Pons (tissue), 1 donor: ENCODE data around the gene PIK3CB.
A peak's percentile ranks its signal among the peaks of the same experiment; 100 is the strongest.

Source experiments
- DNase-seq: peaks from one replicate; pipeline ENCODE4 v3.0.0-alpha.2; 2016; ENCODE audit warnings: low spot score

PIK3CB gene

DNA sequence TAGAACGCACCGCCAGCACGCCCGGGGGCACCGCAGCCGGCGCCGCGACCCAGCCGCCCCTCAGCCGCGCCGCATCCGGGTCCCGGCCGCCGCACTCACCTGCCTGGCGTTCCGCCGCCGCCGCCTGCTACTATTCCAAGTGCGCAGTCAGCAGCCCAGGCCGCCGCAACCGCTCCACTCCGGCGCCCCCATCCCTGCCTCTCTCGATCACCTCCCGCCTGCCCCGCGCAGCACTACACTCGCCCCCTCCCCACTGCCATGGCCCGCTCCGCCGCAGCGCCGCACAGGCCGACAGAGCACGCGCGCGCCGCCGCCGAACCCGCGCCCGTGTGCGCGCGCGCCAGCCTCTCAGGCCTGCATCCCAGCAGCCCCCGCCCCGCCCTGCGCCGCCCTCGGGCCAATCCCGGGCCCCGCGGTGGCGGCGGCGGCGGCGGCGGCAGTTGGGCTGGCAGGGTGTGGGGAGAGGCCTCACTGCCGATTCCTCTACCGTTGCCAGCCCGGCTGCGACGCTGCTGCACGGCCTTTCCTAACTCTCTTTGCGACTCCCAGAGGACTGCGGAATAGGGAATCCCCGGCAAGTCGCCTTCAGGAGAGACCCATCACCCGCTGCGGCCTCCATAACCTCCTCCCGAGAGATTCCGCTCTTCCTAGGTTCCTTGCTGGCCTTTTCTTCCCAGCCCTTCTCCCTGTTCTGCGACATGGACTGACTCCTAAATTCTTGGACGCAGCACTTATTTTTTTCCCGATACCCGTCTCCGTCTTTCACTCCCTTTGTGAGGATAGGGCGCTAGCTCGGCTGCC is at the start of gene PIK3CB:
Gene PIK3CB (minus strand): TSS at position 333 of the 801 bp plus-strand sequence. CDS start 75,585 bp downstream, outside the sequence.
- DNase-seq, result peak; percentile 88

- no peak for DNase-seq
Measured at GRCh38 chr3:138881233-138881632, 46.5 kb upstream of the PIK3CB start.

GRCh38 chr3:138879541-138880380 is 45.0 kb upstream of the PIK3CB start:
- DNase-seq, result no peak

GRCh38 chr3:138877226-138877625 is 42.5 kb upstream of the PIK3CB start:
- DNase-seq, result no peak

- DNase-seq, result no peak
Measured at GRCh38 chr3:138875754-138876664, 41.3 kb upstream of the PIK3CB start.

DNA sequence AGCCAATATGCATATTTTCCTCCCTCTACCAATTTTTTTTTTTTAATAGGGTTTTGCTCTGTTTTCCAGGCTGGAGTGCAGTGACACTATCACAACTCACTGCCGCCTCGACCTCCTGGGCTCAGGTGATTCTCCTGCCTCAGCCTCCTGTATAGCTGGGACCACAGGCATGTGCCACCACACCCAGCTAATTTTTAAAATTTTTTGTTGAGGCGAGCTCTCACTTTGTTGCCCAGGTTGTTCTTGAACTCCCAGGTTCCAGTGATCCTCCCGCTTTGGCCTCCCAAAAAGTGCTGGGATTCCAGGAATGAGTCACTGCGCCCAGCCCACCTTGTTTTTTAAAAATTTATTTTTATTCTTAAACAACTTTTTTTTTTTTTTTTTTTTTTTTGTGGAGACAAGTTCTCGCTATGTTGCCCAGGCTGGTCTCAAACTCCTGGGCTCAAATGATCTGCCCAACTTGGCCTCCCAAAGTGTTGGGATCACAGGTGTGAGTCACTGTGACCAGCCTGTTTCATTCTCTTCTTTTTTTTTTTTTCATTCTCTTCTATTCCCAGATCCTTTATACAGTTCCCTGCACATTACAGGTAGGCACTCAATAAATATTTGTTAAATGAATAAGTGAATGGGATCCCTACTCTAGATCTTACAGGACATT is 40.5 kb upstream of the PIK3CB start:
- no peak for DNase-seq

- no peak for DNase-seq
Measured at GRCh38 chr3:138873471-138874278, 38.9 kb upstream of the PIK3CB start.

GRCh38 chr3:138872632-138873031 is 37.9 kb upstream of the PIK3CB start:
- no peak for DNase-seq

GRCh38 chr3:138867996-138868395 is 33.3 kb upstream of the PIK3CB start:
- DNase-seq, result no peak

GRCh38 chr3:138863776-138864113 is 29.0 kb upstream of the PIK3CB start:
- DNase-seq, result no peak

GRCh38 chr3:138862924-138863775 is 28.4 kb upstream of the PIK3CB start:
- DNase-seq, result no peak

GRCh38 chr3:138862531-138862923 is 27.8 kb upstream of the PIK3CB start:
- peak; percentile 40 for DNase-seq

DNA sequence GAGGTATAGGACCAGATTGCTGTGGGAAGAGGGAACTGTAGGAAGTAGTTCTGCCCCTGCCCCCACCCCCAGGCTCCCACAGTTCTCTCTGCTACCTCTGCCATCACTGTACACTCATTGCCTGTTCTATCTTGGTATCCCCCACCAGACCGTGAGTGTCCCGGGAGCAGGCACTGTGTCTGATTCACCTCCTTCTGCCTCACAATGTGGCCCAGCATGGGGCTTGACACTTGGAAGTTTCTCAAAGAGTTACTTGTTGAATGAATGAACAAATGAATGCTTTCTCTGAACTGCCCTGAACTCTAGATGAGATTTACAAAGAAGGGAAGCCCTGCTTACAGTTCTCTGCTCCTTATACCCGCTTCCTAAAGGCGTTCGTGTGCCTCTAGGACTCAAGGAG is 27.1 kb upstream of the PIK3CB start:
- no peak for DNase-seq

GRCh38 chr3:138856799-138857198 is 22.1 kb upstream of the PIK3CB start:
- no peak for DNase-seq

GRCh38 chr3:138854940-138855339 is 20.2 kb upstream of the PIK3CB start:
- DNase-seq, result no peak

GRCh38 chr3:138854204-138854603 is 19.5 kb upstream of the PIK3CB start:
- DNase-seq, result no peak

DNA sequence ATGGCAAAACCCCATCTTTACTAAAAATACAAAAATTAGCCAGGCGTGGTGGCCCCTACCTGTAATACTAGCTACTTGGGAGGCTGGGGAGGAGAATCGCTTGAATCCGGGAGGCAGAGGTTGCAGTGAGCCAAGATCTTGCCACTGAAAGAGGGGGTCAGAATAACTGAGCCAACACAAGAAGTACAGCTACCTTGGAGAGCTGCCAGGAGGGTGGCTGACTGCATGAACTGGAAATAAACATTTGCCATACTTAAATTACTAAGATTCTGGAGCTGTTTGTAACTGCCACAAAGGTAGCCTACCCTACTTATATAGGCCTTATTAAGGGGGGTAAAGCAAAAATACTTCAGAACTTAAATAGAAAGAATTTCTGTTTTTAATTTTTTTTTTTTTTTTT is 15.4 kb upstream of the PIK3CB start:
- no peak for DNase-seq

GRCh38 chr3:138849222-138849940 is 14.7 kb upstream of the PIK3CB start:
- no peak for DNase-seq

- no peak for DNase-seq
Measured at GRCh38 chr3:138848696-138849095, 14.0 kb upstream of the PIK3CB start.
